ENCODE measurements around the gene TCAIM.
"Not testable (repeated sequence)": the region's sequence is repeated elsewhere in the genome, so short reads cannot be mapped to it uniquely, and the experiment has no call there.

TCAIM gene

DNA sequence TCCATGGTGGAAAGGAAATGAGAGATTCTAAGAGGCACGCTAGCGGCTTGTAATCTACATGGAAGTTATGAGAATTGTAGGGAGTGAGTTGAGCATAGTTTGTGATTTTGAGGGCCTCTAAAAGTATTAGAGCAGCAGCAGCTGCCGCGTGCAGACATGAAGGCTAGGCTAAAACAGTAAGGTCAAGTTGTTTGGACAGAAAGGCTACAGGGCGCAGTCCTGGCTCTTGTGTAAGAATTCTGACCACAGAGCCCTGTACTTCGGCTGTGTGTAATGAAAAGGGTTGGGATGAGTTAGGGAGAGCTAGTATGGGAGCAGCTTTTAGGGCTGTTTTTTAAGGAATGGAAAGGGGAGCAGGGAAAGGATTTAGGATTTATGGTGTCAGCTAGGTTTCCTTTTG, 8.0 kb downstream of the TCAIM start:
- FAIRE-seq: not testable (repeated sequence)

DNA sequence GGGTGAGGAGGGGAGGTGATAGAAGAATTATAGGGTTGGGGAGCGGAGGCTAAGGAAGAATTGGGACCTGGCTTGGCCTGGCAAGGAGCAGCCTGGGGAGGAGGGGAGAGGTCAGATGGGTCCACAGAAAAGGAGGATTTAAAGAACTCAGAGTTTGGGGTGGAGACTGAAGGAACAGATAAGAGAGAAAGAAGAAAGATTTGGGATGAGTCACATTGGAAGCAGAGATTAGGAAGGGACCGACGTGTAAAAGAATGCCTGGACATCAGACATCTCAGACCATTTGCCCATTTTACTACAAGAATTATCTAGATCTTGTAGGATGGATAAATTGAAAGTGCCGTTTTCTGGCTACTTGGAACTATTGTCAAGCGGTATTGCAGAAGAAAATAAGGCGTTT, 10.4 kb downstream of the TCAIM start:
- FAIRE-seq: no peak

DNA sequence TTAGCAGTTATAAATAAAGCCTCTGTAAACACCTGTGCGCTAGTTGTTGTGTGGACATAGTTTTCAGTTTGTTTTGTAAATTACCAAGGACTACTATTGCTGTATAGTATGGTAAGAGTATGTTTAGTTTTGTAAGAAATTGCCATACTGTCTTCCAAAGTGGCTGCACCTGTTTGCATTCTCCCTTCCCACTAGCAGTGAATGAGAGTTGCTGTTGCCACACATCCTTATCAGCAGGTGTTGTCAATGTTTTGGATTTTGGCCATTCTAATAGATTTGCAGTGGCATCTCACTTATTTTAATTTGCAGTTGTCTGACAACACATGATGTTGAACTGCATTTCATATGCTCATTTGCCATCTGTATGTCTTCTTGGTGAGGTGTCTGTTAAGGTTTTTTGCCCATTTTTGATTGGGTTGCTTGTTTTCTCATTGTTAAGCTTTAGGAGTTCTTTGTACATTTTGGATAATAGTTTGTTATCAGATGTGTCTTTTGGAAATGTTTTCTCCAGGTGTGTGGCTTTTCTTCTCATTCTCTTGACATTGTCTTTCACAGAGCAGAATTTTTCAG, 14.9 kb downstream of the TCAIM start:
- FAIRE-seq: no peak

DNA sequence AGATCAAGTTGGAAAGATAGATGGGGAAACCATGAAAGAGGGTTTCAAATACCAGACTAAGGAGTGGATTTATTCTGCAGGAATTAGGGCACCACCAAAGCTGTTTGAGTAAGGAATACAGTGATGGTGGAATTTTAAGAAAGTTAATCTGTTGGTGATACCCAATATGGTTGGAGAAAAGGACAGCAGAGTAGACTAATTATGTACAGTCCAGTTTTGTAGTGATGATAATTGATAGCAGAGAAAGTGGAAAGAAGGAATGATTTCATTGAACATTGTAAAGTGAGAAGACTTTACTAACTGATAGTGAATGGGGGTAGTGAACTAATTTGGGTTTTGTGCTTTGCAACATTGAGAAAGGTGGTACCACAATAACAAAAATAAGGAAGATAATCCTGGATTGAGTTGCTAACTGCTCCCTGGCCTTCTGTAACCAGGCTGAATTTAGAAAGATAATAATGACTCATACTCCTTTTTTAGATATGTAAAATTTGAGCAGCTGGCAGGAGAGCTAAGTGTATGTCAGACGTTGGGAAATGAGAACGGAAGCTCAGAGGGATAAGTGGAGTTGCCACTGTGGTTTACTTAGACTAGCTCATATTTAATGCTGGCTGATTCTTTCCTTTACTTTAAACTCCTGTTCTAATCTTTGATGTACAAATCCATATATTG, 16.9 kb downstream of the TCAIM start:
- FAIRE-seq: no peak

DNA sequence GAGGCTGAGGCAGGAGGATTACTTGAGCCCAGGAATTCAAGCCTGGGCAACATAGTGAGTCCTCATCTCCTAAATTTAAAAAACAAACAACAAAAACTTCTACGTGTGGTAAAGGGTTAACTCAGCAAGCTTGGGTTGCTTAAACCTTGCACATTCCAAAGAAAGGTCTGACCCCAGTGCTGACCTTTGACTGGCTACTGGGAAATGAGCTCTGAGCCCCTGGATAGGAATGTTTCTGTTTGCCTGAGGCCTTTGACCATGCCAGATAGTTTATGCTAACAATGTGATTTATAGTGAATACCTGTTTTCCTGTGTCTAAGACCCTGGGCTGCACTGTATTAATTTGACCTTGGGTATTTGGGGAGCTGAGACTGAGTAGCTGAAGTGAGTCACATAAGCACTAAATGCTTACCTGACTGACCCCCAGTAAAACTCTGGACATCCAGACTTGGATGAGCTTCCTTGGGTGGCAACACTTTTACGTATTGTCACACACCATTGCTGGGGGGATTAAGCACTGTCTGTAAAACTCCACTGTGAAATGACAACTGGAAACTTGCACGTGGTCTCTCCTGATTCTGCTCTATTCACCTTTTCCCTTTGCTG, 20.7 kb downstream of the TCAIM start:
- no peak for FAIRE-seq

DNA sequence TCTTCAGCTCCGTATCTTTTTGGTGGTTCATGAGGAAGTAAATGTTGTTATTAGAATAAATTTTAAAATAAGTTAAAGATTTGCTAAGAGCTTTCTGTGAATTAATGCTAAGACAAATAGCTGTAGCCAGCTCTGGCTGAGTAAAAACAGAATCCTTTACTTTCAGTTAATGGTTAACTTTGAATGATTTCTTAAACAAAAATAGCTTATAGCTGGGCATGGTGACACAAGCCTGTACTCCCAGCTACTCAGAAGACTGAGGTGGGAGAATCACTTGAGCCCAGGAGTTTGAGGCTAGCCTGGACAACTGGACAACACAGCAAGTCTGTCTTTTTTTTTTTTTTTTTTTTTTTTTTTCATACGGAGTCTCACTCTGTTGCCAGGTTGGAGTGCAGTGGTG, 25.0 kb downstream of the TCAIM start:
- FAIRE-seq: no peak

DNA sequence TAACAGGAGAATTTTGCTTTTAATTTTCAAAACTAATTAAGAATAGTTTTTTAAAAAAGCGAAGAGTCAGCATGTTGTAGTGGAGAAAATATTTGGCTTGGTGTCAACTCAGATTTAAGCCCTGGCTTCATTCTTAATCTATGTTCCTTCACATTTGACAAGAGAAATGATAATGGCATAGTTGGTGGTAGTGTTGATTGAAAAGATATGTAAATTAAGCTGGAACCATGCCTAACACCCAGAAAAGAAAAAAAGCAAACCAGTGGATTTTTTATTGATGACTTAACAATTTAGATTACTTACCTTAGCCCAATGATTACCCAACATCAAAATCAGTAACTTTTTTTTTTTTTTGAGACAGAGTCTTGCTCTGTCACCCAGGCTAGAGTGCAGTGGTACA, 27.4 kb downstream of the TCAIM start:
- no peak for FAIRE-seq

DNA sequence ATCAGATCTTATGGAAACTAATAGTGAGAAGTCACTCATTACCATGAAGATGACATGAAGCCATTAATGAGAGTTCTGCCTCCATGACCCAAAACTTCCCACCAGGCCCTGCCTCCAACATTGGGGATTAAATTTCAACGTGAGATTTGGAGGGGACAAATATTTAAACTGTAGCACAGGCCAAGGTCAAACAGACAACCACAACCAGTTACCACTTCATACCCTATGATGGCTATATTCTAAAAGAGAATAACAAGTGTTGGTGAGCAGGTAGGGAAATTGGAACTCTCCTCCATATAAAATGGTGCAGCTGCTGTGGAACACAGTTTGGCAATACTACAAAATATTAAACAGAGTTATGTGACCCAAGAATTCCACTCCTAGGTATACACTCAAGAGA, 36.9 kb downstream of the TCAIM start:
- no peak for FAIRE-seq

DNA sequence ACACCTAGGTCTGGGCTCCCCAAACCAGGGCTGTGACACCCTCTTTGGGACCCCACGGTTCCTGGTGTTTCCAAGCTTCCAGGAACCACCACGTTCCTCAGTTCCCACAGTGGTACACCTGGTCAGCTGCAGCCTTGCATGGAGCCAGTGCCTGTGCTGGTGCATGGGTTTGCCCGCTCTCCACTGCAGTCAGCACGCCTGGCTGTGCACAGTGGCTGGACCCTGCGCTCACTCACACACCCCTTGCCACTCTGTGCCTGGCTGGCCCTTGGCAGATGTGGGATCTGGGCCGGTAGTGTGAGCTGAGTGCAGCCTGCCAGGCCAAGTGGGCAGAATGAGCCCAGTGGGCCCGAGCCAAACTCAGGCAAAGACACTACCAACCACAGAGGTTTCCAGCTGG, 48.8 kb downstream of the TCAIM start:
- no peak for FAIRE-seq

DNA sequence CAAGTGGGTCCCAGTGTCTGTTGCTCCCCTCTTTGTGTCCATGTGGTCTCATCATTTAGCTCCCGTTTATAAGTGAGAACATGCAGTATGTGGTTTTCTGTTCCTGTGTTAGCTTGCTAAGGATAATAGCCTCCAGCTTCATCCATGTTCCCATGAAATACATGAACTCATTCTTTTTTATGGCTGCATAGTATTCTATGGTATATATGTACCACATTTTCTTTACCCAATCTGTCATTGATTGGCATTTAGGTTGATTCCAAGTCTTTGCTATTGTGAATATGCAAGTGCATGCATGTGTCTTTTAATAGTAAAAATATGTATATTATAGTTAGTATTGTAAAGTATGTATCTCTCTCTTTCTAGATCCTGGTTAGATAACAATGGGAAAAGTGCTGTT, 53.9 kb downstream of the TCAIM start:
- no peak for FAIRE-seq

DNA sequence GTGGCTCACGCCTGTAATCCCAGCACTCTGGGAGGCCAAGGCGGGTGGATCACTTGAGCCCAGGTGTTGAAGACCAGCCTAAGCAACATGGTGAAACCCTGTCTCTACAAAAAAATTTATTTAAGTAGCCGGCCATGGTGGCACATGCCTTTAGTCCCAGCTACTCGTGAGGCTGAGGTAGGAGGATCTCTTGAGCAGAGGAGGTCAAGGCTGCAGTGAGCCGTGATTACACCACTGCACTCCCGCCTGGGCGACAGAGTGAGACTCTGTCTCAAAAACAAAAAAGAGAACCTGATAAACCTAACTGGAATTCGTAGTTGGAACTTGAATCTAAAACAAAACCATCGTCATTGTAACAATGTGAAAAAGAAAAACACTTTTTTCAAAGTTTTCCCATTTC, 57.1 kb downstream of the TCAIM start:
- no peak for FAIRE-seq

DNA sequence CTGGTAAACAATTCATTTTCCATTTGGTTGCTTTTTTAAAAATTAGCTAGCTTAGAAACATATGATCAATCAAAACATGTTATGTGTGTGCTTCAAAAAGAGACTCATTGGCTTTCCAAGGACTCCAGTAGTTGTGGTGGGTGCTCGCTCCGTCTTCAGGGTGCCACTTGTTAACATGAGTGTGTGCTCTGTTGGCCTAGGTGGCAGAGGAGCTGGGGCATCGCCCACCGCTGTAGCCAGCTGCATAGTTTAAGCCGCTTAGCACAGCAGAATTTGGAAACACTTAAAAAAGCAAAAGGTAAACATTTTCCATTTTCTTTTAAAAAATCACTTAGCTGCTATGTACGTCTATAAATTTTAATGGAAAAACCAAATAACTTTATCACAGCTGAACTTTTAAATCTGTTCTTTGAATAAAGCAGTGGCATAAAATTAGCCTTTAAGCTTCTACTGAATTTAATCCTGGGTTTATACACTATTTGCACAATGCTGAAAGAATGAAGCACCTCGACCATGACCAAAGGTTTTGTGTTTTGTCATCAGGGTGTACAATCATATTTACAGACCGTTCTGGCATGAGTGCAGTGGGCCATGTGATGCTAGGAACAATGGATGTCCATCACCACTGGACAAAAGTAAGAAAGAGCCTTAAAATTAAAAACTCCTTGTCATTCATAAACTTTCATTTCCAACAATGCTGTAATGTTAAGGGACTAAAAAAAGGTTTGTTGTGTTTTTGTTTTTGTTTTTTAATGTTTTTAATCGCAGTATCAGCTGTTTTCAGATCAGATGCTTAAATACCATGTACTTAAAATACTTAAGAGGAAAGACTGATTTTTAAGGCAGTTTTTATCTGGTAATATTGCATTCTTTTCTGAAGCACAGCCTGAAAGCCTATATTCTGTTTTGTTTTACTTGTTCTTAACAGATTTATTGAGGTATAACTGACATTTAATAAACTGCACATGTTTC, 57.9 kb downstream of the TCAIM start:
- no peak for FAIRE-seq

DNA sequence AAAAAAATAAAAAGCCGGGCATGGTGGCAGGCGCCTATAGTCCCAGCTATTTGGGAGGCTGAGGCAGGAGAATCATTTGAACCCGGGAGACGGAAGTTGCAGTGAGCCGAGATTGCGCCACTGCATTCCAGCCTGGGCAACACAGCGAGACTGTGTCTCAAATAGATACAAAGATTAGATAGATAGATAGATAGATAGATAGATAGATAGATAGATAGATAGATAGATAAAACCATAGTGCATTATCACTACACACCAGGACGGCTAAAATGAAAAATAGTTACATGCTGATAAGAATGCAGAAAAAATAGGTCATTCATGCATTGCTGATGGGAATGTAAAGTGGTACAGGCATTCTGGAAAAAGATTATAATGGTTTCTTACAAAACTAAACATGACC, 59.7 kb downstream of the TCAIM start:
- FAIRE-seq: not testable (repeated sequence)

DNA sequence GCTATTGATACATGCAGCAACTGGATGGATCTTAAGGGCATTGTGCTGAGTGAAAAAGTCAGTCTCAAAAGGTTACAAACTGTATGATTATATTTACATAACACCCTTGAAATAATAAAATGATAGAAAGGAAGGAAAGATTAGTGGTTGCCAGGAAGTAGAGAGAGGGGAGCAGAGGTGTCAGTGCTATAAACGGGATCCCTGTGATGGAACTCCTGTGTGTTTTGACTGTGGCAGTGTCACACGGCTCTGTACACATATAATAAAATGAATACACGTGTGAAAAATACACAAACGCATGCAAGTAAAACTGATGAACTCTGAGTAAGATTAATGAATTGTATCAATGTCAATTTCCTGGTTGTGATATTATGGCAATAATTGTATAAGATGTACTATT, 60.3 kb downstream of the TCAIM start:
- no peak for FAIRE-seq

DNA sequence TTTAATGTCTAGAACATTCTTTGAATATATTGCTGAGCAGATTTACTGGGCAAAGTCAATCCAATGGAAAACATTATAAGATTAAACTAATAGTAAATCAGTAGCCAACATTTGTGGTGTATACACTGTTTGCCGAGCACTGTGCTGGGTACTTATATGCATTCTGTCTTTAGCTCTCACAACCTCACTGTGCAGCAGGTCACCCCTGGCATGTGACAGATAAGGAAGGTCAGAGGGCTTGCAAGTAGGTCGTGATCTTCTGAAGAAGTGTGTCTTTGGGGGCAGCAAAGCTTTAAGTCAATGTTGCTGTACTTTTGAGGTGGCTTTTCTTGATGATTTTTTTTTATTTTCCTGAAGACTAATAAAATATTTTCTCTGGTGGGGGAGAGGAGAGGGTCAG, 62.2 kb downstream of the TCAIM start:
- FAIRE-seq: no peak

DNA sequence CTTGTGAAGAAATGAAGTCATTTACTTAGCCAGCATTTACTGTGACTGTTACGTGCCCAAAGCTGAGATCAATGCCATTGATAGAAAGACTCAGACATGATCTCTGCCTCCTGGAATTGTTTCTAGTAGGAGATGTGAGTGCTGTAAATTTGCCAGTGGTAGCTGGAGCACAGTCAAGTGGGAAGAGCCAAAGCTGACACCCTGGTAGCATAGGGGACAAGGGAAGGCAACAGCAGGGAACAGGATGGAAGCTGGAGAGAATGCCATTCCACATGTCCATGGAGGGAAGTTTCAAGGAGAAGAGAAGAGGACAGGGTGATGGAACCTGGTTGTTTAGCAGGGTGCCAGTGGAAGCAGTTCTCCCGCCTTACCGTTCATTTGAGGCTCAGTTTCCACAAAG, 64.0 kb downstream of the TCAIM start:
- no peak for FAIRE-seq

DNA sequence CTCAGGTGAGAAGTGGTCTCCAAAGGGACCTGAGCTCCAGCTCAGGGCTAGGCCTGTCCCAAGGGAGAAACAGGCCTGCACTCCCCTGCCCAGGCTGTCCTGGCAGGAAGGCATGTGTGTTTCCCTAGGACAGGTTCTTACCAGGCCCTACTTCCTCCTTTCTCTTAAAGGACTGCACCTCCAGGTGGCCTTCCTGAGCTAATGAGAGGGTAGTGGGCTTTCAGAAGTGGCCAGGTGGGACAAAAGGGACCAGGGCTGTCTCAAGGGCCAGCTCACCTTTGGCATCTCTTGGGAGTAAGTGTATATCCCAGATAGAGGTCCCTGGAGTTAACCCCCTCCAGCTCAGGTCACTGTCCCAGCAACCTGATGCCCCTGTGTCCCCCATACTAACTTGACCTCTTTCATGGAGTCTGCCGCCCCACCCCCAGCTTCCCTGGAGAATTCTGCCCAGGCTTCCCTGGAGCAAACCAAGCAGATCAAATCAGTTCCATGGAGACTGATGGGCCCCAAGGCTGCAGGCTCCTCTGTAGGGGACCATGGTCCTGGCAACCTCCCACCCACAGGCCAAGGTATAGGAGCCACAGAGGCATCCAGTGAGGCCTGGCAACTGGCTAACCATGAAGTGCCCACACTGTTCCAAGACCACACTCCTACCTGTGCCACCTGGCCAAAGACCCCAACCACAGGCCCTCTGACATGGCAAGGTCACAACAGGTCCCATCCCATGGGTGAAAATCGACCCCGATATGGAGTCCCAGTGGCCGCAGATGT, 71.3 kb downstream of the TCAIM start:
- FAIRE-seq: no peak

DNA sequence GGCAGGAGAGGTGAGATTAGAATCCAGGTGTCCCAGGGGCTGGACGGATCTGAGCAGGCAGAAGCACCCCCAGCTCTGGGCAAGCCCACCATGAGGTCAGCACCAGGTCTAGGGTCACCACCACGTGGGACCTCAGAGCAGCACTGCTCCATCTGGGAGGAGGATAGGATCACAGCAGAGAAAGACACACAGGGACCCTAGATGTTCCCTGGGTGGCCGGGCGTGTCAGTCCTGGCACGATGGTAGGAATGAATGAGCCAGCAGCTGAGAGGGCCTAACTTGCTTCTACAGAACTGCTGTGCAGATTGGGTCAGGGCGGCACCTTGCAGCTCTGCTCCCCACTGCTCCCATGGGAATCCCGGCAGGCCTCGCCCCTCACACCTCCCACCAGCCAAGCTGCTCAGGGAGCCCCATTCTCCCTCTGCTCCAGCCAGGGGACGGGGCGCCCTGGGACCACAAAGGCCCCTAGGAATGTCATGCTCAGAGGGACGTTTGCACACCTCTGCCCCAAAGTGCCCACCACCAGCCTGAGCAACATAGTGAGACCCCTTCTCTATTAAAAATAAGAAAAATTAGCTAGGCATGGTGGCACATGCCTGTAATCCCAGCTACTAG, 72.6 kb downstream of the TCAIM start:
- no peak for FAIRE-seq

DNA sequence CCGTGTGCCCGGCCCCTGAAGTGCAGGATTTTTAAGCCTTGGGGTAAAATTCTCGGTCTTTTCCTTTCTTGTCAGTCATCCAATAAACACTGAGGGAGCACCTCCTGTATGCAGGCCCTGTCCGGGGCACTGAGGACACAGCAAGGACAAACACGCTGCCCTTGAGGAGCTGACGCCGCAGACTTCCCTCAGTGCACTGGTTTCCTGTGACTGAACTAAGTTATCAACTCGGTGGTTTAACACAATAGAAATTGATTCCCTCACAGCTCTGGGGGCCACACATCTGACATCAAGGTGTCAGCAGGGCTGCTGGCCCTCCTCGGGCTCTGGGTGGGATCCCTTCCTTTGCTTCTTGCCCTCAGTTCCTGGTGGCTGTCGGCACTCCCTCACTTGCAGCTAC, 73.8 kb downstream of the TCAIM start:
- FAIRE-seq: no peak

DNA sequence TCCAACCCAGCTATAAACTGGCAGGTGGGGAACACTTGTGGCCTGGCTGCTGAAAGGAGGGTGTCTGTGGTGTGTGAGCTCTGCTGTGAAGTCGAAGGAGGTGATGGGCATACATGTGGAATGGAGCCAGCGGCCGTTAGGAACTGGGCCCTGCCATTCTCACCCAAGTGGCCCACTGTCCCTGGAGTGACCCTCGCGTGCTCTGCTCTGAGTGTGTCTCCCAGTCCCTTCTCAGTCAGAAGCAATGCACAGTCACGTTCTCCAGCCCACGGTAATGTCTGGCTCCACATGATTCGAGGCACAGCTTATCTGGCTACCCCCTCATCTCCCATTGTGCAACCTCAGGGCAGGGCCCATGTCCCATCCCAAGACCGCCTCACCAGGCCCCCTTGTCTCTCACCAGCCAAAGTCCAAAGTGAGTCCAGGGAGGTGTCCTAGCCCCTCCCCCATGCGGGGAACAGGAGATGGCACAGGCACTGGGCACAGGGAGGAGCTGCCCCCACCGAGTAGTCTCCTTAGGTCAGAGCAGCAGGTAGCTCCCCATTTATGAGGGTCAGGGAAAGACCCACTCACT, 76.0 kb downstream of the TCAIM start:
- no peak for FAIRE-seq

DNA sequence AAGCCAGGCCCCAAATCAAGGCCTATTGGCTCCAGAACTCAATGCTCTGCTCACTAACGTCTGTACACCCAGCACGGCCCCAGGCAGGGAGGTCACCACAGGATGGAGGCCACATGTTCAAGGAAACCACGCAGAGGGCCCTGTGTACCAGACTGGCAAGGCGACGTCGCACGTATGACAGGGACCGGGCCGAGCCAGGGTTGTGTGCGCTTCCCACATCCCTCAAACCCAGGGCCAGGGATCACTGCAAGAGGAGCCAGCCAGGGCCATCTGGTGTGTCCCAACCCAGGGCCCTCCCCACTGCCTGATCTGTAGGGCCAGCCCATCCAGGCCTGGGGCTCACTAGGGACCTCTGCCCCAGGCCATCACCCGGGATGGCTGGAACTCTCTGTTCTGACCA, 76.9 kb downstream of the TCAIM start:
- no peak for FAIRE-seq
